Measurements from ENCODE around the gene SH2D3C.
"Not testable (repeated sequence)": the region's sequence is repeated elsewhere in the genome, so short reads cannot be mapped to it uniquely, and the experiment has no call there.

Gene SH2D3C

DNA sequence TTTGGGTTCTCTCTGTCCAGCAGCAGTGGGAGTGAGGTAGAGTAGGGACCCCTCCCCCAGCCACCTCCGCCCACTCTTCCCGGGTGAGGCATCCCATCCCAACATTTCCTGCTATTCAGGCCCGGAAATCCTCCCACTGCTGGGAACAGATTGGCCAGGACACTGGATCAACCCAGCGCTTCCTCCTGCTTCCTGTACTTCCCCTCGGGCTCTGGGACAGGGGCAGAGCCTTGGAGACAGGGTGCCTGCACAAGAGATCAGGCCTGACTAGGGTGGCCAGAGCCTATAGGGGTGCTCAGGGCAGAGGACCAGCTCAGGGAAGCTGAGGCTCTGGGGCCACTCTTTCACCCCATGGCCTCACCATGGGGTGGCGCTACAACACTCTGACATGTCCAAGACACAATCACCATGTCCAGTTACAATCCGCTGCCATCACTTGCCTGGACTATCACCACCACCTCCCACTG is 14.5 kb downstream of the SH2D3C start:
- no peak for DNase-seq

DNA sequence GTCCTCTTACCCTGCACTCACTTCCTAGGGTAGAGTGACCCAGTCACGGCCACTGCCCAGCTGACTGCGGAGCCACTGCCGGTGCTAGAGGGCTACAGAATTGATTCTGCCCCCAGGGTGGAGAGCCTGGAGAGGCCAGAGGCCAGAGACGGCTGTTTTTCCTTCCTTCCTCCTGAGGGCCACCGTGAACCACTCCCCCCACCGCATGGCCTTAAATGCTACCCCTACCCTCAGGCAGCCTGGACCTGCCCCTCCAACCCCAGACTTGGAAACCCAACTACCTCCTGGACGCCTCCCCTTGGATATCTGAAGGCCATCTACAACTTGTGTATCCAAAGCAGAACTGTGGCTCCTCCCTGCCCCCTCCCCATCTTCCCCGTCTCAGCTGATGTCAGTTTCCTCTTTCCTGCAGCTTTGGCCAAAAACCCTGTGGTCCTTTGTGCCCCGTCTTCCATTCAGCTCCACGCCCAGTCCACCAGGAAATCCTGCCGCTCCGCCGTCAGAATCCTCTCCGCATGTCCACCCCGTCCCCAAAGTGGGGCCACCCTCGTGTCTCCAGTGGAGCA is 16.3 kb downstream of the SH2D3C start:
- no peak for DNase-seq

DNA sequence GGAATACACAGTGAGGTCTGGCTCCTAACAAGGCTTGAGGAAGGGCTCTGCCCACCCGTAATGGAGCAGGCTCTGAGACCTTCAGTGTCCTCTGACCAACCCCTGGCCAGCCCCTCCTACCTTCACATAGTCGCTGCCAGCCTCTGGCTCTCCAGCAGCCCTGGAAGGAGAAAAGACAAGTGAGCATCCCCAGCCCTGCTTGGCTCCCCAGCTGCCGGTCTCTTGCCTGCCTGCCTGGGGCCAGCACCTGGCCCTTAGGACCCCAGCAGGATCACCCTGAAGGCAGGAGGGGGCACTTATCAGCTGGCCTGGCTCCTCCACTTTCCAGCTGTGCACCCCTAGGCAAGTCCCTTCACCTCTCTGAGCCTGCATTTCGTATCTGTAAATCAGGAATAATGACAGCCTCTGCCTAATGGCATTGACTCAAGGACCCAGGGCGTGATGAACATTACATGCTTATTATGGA is 16.9 kb downstream of the SH2D3C start:
- no peak for DNase-seq

DNA sequence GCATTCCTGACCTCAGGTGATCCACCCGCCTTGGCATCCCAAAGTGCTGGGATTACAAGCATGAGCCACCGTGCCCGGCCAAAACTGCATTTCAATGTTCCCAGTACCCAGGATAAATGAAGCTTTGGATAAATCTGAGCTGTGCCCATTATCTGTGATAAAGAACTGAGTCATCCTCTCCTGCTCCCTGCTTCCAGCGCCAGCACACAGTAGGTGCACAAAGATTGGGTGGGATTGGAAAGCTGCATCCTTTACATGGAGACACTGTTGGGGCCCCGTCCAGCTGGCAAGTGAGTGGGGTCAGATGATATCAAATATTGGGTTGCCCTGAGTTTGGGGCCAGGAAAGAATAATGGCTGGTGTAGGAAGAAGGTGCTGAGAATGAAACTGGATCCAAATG is 17.4 kb downstream of the SH2D3C start:
- DNase-seq, result no peak

DNA sequence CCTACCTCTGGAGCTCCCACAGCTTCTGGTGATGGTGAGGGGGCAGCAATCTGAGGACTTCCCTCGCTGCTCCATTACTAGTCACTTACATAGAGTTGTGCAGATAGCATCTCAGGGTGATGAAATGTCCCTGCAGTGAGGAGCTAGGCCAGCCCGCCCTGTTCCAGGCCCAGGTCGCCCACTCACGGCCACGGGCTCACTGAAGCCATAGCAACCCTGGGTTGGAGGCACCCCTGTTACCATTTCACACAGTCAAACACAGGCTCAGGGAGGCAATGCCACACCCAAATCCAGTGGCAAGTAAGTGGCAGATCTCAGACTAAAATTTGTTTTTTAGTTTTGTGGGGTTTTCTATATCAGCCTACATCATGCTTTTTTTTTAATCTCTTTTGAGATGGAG is 19.6 kb downstream of the SH2D3C start:
- DNase-seq, result no peak

DNA sequence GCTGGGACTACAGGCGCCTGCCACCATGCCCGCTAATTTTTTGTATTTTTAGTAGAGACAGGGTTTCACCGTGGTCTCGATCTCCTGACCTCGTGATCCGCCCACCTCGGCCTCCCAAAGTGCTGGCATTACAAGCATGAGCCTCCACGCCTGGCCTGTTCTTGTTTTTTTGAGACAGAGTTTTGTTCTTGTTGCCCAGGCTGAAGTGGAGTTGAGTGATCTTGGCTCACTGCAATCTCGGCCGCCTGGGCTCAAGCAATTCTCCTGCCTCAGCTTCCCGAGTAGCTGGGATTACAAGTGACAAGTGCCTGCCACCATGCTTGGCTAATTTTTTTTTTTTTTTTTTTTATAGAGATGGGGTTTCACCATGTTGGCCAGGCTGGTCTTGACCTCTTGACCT is 21.7 kb downstream of the SH2D3C start:
- DNase-seq, result not testable (repeated sequence)

DNA sequence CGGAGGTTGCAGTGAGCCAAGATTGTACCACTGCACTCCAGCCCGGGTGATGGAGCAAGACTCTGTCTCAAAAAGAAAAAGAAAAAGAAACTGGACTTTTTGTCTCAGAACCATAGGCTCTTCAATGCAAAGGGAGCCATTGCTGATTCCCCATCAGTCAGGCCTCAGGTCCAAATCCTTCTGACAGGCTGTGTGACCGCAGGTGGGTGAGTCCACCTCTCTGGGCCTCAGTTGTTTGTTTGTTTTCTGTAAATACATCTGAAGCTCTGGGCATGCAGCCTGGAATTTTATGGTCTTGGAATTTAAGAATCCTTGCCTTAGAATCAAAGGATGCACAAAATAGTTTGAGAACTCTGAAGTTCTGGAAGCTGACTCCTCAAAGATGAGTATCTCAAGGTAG is 22.2 kb downstream of the SH2D3C start:
- no peak for DNase-seq

DNA sequence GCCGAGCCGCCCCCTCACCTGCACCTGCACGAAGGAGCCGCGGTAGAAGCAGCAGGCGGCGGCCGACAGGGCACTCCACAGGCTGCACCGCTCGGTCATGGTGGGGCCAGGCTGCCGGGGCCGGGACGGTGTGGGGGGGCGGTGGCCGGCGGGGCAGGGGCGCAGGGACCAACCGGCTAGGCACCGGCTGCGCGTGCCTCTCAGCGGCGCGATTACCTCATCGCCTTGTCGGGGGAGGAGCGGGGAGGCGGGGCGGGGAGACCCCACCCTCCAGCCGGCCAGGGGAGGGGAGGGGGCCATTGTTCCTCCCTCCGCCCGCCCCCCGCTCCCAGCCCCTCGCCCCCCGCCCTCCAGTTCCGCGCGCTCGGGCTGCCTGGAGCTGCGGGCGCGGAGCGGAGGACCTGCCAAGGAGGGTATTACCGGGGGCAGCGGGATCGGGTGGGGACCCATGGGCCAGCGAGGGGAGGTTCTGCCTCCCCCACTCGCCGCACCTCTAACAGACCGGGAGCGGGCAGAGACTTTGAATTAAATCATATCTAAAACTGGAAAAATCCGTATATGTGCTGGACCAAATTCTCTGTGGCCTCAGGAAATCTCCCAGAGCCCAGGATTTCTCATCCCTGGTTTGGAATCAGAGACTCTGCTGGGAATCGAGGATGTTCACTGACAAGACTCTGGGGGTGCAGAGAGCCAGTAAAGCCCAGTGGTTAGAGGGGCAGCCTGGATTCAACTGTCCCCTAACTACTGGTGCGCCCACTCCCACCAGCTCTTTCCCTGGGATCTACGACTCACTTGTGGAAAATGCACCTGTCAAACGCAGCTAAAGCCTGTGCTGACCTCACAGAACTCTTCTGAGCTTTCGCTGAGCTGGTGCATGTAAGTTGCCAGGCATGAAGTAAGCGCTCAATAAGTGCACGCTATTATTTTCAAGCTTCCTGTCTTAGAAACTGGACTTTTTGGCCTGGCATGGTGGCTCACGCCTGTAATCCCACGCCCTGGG is 23.1 kb downstream of the SH2D3C start:
- peak; percentile 85 for DNase-seq

DNA sequence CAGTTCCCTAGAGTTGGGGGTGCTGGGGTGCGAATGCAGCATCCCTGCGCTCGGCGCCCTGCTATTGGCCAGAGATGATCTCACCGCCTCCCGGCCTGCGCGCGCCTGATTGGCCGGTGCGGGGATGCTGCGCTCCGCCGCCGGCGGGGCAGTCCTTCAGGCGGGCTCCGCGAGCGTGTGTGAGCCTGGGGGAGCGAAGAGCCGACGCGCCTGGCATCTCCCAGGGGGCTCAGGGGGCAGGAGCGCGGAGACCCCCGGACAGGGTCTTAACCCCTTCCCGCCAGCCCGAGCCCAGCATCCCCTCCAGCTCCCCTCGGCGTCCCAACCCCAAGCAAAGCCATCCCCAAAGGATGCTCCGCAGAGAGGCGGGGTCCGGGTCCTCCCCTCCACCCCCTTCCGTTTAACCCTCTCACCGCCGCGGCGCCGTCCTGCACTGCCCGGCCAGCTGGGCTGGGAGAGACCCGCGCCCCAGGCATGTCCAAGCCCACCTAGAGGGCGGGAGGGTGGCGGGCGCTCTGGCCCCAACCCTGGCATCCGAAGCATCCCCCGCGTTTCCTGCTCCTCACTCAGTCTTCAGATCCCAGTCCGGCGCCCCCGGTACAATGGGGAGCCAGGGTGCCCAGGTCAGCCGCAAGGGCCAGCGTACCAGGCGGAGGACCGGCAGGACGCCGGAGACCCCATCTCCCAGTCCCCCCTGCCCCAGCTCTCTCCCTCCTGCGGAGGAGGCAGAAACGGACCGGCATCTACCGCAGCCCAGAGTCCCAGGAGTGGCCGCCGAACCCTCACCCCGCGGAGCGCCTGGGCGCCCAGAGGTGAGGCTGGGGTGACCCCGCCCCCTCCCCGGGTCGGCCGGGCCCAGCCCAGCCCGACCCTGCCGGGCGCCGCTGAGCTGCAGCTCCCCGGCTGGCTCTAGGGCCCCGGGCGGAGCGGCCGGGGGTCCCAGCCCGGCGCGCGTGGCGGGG is 24.1 kb downstream of the SH2D3C start:
- DNase-seq, result peak; percentile 89

DNA sequence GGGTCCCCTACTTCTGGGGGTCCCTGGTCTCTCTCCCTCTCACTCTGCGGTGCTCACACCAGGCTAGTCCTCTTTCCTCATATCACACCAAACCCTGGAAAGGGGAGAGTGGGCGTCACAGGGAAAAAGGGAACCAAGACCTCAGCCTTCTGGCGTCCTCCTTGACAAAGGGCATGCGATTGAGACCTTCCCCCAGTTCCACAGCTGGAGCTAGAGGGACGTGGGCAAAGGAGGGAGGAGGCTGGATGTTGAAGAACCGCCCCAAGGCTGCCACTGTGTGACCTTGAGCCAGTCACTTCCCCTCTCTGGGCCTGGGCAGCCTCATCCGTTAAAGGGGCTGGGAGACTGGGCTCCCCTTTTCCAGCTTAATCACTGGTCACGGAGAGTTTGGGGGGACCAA is 24.8 kb downstream of the SH2D3C start:
- DNase-seq, result peak; percentile 46

DNA sequence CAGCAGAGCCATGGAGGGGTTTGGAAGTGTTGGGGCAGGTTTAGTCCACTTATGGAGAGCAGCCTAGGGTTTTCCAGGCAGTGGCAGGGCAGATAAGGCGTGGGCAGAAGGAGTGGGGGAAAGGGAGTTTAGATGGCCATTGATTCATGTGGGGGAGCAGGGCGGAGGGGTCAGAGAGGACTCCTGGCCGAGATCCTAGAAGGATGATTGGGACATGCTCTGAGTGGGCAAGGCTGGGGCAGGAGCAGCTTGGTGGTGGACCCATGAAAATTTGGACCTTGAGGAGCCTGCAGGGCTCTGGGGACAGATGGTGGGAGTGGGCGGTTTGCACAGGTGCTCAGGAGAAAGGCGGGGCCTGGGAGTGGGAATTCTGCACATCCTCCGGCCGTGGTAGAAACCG is 25.3 kb downstream of the SH2D3C start:
- DNase-seq, result no peak

DNA sequence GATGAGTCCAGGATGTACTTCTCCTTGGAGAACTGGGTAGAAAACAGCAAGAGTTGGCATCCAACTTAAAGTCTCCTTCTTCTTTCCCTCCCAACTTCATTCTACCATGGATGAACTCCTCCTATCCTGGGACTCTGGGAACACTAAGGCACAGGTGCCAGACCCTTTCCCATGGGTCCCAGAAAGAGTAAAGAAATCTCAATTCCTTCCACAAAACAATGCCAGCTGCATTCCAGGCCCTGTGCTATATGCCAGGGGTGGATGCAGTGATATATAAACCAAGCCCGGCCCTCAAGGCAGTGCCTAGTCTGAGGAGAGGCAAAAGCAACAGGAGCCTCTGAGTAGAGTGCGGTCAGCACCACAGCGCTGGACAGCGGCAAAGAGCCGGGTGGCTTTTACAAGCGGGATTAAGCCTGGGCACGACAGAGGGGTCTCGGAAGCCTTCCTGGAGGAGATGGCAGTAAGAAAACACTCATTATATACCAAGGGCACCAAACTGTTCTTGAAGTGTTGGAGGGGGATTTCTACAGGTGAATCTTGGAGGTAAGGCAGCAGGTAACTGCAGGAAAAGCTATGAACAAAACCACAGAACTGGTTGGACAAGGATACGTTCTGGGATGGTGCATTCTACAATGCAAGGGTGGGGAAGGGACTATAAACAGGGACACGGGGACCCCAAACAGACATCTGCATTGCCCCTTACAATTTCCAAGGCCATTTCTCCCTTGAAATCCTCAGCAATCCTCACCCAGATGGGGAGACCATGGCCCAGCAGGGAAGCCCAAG is 27.0 kb downstream of the SH2D3C start:
- peak; percentile 68 for DNase-seq

DNA sequence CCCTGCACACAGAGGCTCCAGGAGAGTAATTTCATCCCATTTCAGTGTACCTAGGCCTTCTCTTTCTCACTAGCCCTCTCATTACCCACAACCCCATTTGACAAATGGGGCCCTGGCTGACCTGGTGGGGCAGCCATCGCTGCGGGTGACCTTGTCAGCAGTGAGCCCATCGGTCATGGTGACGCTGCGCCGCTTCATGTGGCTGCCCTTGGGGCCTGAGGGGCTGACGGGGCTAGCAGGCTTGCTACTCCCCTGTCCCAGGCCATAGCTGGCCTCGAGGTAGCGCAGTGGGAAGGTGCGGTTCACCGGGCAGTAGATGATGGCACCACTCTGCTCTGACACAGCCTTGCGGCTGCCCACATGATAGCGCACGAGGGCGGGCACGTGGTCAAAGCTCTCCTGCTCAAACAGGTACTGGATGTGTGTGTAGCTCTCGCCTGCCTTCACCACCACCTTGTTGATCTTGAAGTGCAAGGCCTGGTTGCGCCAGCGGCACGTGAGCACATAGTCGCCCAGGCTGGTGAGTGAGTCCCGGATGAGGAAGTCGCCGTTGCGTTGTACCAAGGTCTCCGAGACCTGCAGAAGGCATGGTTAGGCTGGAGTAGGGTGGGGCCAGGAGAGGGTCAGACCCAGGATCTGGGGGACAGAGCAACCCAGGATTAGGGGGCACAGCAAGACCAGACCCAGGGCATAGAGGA is 29.2 kb downstream of the SH2D3C start:
- DNase-seq, result no peak

DNA sequence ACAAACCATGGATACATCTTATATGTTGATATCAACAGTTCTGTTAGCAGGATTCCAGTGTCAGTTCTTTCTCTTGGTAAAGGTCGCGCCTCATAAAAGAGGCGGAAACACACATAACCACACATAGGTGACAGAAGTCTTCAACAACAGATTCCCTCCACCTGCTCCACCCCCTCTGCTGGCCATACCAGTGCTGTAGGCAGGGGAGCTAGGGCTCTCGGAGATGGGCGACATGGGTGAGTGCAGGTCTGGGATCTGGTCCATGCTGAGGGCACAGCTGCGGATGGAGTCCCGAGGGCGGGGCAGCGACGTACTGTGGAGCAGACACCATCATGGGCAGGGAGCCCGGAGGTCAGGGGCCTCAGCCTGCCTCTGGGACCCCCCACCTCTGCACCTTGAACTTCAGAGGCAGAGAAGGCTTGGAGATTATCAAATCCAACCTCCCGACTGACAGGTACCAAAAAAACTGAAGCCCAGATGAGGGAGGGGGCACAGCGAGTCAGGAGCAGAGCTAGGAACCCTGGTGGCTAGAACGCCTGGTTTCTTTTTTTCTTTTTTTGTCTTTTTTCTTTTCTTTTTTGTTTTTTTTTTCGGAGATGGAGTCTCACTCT is 31.4 kb downstream of the SH2D3C start:
- no peak for DNase-seq

DNA sequence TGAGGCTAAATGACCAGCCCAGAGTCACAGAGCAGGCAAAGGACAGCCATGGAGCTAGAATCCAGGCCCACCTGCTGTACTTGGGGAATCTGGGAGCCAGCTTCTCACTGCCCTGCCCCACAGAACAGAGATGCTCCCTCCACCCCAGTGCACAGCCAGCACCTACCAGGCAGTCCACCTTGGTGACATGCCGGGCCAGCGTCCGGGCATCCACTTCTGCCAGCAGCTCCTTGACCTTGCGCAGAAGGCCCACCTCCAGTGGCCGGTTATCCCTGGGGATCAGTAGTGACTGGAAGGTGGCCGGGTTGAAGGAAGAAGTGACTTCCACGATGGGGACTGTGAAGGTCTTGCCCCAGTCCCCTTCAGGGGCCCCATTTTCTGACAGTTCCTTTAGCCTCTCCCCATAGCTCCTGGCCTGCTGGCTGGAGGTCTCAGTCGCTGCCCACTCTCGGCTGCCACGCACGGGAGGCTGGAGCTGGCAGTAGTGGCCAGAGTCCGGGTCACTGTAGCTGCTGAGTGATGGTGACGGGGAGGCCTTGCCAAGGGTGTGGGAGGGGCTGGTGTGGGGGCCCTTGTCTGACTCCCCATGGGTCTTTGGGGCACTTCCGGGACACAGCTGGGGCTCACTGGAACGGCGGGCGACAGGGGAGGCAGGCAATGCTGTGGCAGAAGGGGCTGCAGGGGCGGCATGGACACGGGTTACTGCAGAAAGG is 33.9 kb downstream of the SH2D3C start:
- DNase-seq, result no peak

DNA sequence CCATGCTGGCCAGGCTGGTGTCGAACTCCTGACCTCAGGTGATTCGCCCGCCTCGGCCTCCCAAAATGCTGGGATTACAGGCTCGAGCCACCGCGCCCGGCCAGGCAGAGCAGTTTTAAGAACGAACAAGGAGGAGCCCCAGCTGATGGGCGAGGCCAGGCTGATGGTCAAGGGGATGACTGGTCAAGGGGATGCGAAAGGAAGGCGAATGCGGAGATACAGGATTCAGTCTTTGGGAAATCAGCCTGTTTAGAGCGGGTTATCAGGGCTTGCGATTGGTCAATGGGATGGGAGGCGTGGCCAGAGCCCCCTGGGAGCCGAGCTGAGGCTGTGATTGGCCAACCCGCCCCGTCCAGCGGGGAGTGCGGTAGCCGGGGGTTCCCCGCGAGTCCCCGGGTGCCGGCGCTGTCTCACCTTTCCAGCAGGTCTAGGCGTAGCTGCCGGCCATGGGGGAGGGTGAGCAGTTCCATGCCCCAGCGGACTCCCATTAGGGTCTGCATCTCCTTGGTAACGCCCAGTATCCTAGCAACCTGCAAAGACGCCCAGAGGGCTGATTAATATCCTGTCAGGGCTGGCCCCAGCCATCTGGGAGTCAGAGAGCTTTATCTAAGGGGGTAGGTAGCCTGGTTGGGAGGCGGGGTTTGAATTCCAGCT is 35.9 kb downstream of the SH2D3C start:
- DNase-seq, result peak; percentile 93

DNA sequence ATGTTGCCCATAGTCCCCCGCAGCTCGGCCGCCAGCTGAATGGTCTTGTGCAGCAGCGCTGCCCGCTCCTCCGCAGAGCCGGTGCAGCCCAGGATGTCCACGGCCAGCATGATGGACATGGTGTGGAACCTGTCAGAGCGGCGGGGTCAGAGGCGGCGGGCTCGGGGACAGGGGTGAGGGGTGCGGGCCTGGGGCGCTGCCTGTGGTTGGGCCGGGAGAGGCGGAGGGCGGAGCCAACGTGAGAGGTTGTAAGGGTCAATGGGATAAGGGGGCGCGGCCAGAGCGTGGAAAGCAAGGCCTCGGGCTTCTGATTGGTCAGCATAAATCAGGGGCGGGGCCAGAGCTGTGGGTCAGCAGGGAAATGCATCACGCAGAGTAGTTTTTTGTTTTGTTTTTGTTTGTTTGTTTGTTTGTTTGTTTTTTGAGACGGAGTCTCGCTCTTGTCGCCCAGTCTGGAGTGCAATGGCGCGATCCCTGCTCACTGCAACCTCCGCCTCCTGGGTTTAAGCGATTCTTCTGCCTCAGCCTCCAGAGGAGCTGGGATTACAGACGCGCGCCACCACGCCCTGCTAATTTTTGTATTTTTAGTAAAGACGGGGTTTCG is 36.5 kb downstream of the SH2D3C start:
- peak; percentile 94 for DNase-seq

DNA sequence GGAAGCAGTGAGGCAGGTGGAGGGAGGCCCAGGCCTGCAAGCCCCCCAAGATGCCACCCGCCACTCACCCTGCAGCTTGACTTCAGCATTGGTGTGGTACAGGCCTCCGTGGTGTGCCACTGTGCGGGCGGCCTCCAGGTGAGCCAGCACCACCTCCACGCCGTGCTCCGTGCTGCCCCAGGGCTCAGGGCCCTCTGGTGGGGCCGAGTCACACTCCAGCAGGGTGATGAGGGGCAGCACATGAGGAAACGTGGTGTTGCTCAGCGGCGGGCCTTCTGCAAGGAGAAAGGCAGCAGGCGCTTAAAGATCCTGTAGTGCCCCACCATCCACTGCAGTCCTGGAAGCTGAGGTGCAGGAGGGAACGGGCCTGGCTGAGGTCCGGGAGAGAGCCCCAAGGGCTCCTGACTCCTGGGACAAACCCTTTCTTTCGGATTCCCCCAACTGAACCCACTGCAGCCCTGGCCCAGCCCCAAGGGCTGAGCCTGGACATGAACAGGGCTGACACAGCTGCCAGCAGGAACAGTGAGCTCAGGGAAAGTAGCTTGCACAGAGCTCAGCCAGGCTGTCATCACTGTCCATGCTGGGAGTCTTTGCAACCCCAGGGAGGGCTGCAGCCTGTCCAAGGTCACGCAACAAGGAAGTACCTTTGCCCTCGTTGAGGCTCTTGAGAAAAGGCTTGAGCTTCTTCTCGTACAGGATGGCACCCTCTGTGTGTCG is 38.7 kb downstream of the SH2D3C start:
- no peak for DNase-seq

DNA sequence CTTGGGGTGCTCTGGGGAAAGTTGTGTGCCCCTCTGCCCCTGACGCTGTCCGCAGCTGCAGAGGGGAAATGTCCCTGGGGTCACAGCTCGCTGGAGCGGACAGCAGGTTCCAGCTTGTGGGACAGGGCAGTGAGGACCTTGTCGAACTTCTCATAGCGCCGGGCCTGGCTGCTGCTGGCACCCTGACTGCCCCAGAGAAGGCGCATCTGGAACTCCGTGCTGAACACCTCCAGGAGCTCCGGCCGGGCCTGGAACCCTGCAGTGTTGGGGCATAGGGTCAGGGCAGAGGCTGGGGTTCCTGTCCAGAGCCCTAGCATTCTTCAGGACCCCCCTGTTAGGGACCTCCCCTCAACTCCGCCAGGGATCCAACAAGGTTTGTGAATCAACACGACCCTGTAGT is 39.8 kb downstream of the SH2D3C start:
- no peak for DNase-seq

Data from eye (tissue), 1 donor.